ENCODE measurements around the gene TMEM117. TPM values are rescaled to one million over a fixed set of nuclear protein-coding genes. Genes with fewer than 3 reads are reported as not detected.

The TMEM117 gene
- total and polyA plus RNA-seq, 12 donors = 4.0 to 8.5 (median 7.1) TPM

DNA sequence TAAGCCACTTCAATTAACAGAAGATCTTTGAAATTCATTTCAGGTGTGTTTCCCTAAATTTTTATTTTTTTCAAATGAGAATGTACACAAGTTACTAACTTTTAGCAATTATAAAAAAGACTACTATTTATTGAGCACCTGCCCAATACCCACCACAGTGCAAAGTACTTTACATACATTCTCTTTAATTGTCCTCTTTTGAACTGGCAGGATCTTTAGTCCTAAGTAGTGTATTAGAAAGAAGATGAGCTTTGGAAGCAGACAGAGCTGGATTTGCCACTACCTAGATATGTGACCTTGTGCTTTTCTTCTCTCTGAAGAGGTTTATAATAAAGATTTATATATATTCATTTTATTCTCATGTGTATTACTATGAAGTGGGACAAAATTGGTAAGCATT, 63.7 kb downstream of the TMEM117 start:
- TF ChIP-seq, protein P1, sequence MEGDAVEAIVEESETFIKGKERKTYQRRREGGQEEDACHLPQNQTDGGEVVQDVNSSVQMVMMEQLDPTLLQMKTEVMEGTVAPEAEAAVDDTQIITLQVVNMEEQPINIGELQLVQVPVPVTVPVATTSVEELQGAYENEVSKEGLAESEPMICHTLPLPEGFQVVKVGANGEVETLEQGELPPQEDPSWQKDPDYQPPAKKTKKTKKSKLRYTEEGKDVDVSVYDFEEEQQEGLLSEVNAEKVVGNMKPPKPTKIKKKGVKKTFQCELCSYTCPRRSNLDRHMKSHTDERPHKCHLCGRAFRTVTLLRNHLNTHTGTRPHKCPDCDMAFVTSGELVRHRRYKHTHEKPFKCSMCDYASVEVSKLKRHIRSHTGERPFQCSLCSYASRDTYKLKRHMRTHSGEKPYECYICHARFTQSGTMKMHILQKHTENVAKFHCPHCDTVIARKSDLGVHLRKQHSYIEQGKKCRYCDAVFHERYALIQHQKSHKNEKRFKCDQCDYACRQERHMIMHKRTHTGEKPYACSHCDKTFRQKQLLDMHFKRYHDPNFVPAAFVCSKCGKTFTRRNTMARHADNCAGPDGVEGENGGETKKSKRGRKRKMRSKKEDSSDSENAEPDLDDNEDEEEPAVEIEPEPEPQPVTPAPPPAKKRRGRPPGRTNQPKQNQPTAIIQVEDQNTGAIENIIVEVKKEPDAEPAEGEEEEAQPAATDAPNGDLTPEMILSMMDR (IDR thresholded peaks at IDR 0.05) = no peak

DNA sequence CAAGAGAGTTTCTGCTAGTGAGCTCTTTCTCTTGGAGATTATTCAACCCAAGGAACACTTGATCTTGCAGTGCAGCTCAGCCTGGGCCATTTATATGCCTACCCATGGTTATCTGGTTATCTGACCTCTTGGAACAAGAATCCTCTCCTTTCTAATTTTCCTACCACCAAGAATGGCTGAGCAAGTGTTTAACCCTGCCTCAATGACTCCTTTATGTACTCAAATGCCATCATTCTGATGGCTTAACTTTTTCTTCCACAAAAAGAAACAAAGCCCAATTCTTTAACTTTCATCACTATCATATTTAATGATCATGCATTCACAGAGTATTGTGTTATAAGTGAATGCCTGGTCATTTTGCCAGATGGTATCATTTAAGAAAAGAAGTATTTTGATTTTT, 67.8 kb downstream of the TMEM117 start:
- Histone ChIP-seq H3K27ac (no peak overlapping the region), H3K9me3 (no peaks in the 10 kb centered on the region), H3K27me3 (no peaks in the 10 kb centered on the region), H3K36me3 (no peaks in the 10 kb centered on the region), H3K4me1 (peaks cover 0 to 6% (median 0%) of the 10 kb centered on the region in 9 donors), H3K4me3 (no peak overlapping the region)
- intact Hi-C loops (cut with DNase I) = no loop called here
- DNase-seq (no peak), ATAC-seq (no peak)
- TF ChIP-seq, protein P1 (IDR thresholded peaks at IDR 0.05) = no peak

More for the DNA sequence above, 63.7 kb downstream of the TMEM117 start:
- intact Hi-C loops (cut with DNase I) = no loop called here
- H3K4me1 ChIP-seq = peaks cover 0 to 6% (median 0%) of the 10 kb centered on the region in 9 donors
- H3K4me3 ChIP-seq = no peak overlapping the region
- no peaks in the 10 kb centered on the region for H3K27me3 ChIP-seq
- no peaks in the 10 kb centered on the region for H3K9me3 ChIP-seq
- H3K27ac ChIP-seq = no peak overlapping the region
- no peak for ATAC-seq
- H3K36me3 ChIP-seq = no peaks in the 10 kb centered on the region
- DNase-seq = no peak

DNA sequence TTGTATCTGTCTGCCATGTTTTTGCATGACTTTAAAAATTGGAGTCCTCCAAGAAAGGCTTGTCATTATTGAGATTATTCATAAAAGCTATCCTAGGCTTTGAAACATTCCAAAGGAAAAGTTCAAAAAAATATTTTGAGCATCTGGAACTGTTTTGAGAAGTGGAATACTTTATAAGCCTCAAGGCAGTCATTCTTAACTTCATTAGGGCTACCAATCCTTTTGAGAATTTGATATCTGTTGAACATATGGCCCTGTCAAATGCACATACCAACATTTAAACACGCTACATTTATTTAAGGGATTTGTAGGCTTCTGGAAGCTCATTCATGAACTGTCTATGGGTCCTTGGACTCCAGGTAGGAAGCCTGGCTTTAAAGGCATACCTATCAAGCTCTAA, 77.0 kb downstream of the TMEM117 start:
- no peaks in the 10 kb centered on the region for H3K27me3 ChIP-seq
- TF ChIP-seq, protein P1 (IDR thresholded peaks at IDR 0.05) = no peak
- no peak for DNase-seq
- no peaks in the 10 kb centered on the region for H3K36me3 ChIP-seq
- no peak for ATAC-seq
- no peak overlapping the region for H3K27ac ChIP-seq
- WGBS, 2 donors = 2 to 41% methylated on average over 1 of the region's 1 CpG
- no peak overlapping the region for H3K4me3 ChIP-seq
- no peaks in the 10 kb centered on the region for H3K9me3 ChIP-seq
- intact Hi-C loops (cut with DNase I) = no loop called here
- peaks cover 0 to 7% (median 0%) of the 10 kb centered on the region in 9 donors for H3K4me1 ChIP-seq

DNA sequence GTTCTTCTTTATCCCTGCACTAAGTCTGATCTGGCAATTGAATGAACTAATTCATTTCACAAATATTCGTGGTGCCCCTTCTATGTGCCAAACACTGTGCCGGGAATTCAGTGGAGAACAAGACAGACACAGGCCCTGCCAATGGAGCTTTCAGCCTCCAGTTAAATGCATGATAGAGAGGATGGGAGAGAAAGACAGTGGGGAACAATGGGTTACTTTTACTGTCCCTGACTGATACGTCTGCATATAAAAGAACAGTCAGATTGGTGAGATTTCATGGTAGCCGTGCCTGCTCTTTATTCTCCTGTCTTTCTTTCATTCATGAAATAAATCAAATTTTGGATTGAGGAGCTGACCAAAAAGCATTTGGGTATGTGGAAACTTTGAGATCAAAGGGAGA, 78.5 kb downstream of the TMEM117 start:
- 67 to 69% methylated on average over 4 of the region's 4 CpGs for WGBS, 2 donors
- Histone ChIP-seq H3K27ac (no peak overlapping the region), H3K27me3 (no peaks in the 10 kb centered on the region), H3K36me3 (no peaks in the 10 kb centered on the region), H3K9me3 (no peaks in the 10 kb centered on the region), H3K4me3 (no peak overlapping the region), H3K4me1 (peaks cover 0 to 21% (median 0%) of the 10 kb centered on the region in 9 donors)
- DNase-seq = no peak
- no peak for ATAC-seq
- intact Hi-C loops (cut with DNase I) = no loop called here
- TF ChIP-seq, protein P1 (IDR thresholded peaks at IDR 0.05) = no peak

Data from heart right ventricle (tissue), 16 donors.